IMR-90 (cell line): ENCODE data around the gene ARSA. TPM values are rescaled to one million over a fixed set of nuclear protein-coding genes. Genes with fewer than 3 reads are reported as not detected.

Experiments
- ATAC-seq: fragments of 200-7000 bp; cut with Tn5 transposase; 2 replicates; pipeline ENCODE4 v1.9.1; 2020; ENCODE audit warnings: low read depth, mild to moderate bottlenecking, moderate library complexity
- BruUV-seq: library from RNA; stranded (reverse); fragments of 400-500 nt; replicated peaks from 2 replicates; lab custom pipeline; 2021; lab: Mats Ljungman, UMichigan
- CTCF ChIA-PET: fragments of 300-600 bp; formaldehyde crosslinking; extraction: SDS; loops from one replicate; lab custom pipeline; 2021; ENCODE audit warnings: antibody characterized with exemption; lab: Yijun Ruan, JAX
- POLR2A ChIA-PET: fragments of 300-600 bp; sonication (Branson Sonifier 250); formaldehyde crosslinking; loops from one replicate; lab custom pipeline; 2022; ENCODE audit warnings: antibody characterized with exemption; ENCODE audit not compliant: unreplicated experiment; lab: Charles Lee
- DNase-seq: peaks from one replicate; pipeline ENCODE4 v3.0.0; 2013
- H2AFZ ChIP-seq: replicated peaks from 2 replicates; pipeline ENCODE3; 2013; ENCODE audit warnings: low read length, mild to moderate bottlenecking; ENCODE audit not compliant: poor library complexity
- H2AK5ac ChIP-seq: 2 replicates; pipeline ENCODE4 v1.6.1; 2013; ENCODE audit warnings: low read depth, low read length, inconsistent platforms
- H2AK9ac ChIP-seq: replicated peaks from 2 replicates; pipeline ENCODE3; 2013; ENCODE audit warnings: mild to moderate bottlenecking, low read depth, low read length, moderate library complexity; ENCODE audit not compliant: poor library complexity
- H2BK120ac ChIP-seq: 2 replicates; pipeline ENCODE4 v1.6.1; 2013; ENCODE audit warnings: low read depth, low read length, inconsistent platforms
- H2BK15ac ChIP-seq: 3 replicates; pipeline ENCODE4 v1.6.1; 2013; ENCODE audit warnings: low read depth, low read length, inconsistent platforms
- H2BK20ac ChIP-seq: 2 replicates; pipeline ENCODE4 v1.6.1; 2013; ENCODE audit warnings: low read depth, mild to moderate bottlenecking, inconsistent platforms, low read length, moderate library complexity
- H2BK5ac ChIP-seq: 2 replicates; pipeline ENCODE4 v1.6.1; 2013; ENCODE audit warnings: mild to moderate bottlenecking, low read depth, low read length, inconsistent platforms; ENCODE audit not compliant: poor library complexity, severe bottlenecking
- H3K14ac ChIP-seq: replicated peaks from 2 replicates; pipeline ENCODE4 v1.6.1; 2013; ENCODE audit warnings: low read depth, low read length, inconsistent platforms
- H3K18ac ChIP-seq: 2 replicates; pipeline ENCODE4 v1.6.1; 2013; ENCODE audit warnings: low read depth, low read length, control low read depth
- H3K23ac ChIP-seq: 2 replicates; pipeline ENCODE4 v1.6.1; 2013; ENCODE audit warnings: low read depth, low read length, inconsistent platforms
- H3K27ac ChIP-seq: 2 replicates; pipeline ENCODE4 v1.5.1; 2013; ENCODE audit warnings: mild to moderate bottlenecking, control low read depth, low read length; ENCODE audit not compliant: insufficient read depth
- H3K27me3 ChIP-seq: 2 replicates; pipeline ENCODE4 v1.6.1; 2013; ENCODE audit warnings: low read length; ENCODE audit not compliant: control insufficient read depth, insufficient read depth
- H3K36me3 ChIP-seq: 2 replicates; pipeline ENCODE4 v1.6.1; 2013; ENCODE audit warnings: low read length, mixed read lengths; ENCODE audit not compliant: control insufficient read depth, insufficient read depth
- H3K4ac ChIP-seq: 2 replicates; pipeline ENCODE4 v1.6.1; 2013; ENCODE audit warnings: low read depth, low read length, inconsistent platforms
- H3K4me1 ChIP-seq: 2 replicates; pipeline ENCODE4 v1.6.1; 2013; ENCODE audit warnings: low read length, mixed read lengths; ENCODE audit not compliant: control insufficient read depth, insufficient read depth
- H3K4me2 ChIP-seq: 2 replicates; pipeline ENCODE4 v1.6.1; 2013; ENCODE audit warnings: low read depth, mild to moderate bottlenecking, control low read depth, low read length, moderate library complexity
- H3K4me3 ChIP-seq: 2 replicates; pipeline ENCODE4 v1.5.1; 2013; ENCODE audit warnings: low read depth, mild to moderate bottlenecking, control low read depth, low read length, moderate library complexity; ENCODE audit not compliant: insufficient read depth
- H3K56ac ChIP-seq: 2 replicates; pipeline ENCODE4 v1.6.1; 2013; ENCODE audit warnings: low read length, inconsistent platforms; ENCODE audit not compliant: insufficient read depth; ENCODE audit errors: extremely low read depth
- H3K79me1 ChIP-seq, 2 experiments: 2 replicates each; pipeline ENCODE4 v1.6.1; 2013; ENCODE audit warnings: low read length in 2 of 2, inconsistent platforms in 1 of 2, low read depth in 1 of 2
- H3K9ac ChIP-seq: 2 replicates; pipeline ENCODE4 v1.6.1; 2013; ENCODE audit warnings: low read depth, low read length, control low read depth
- H3K9me1 ChIP-seq: 2 replicates; pipeline ENCODE4 v1.6.1; 2013; ENCODE audit warnings: low read length, inconsistent platforms; ENCODE audit not compliant: insufficient read depth
- H3K9me3 ChIP-seq: 2 replicates; pipeline ENCODE4 v1.6.1; 2013; ENCODE audit warnings: low read length; ENCODE audit not compliant: control insufficient read depth, insufficient read depth
- H4K20me1 ChIP-seq: 2 replicates; pipeline ENCODE4 v1.6.1; 2013; ENCODE audit warnings: low read length, inconsistent platforms; ENCODE audit not compliant: insufficient read depth
- H4K5ac ChIP-seq: 2 replicates; pipeline ENCODE4 v1.6.1; 2013; ENCODE audit warnings: mild to moderate bottlenecking, low read depth, low read length, control low read depth
- H4K8ac ChIP-seq, 2 experiments: 2 replicates each; pipeline ENCODE4 v1.6.1; 2013; ENCODE audit warnings: low read depth in 2 of 2, low read length in 2 of 2, control low read depth in 1 of 2, inconsistent platforms in 1 of 2
- H4K91ac ChIP-seq: 2 replicates; pipeline ENCODE4 v1.6.1; 2013; ENCODE audit warnings: low read depth, low read length, inconsistent platforms; ENCODE audit not compliant: insufficient read depth
- BHLHE40 ChIP-seq: fragments of 150-350 bp; IDR thresholded peaks from 2 replicates; pipeline ENCODE4 v1.6.1; 2016; ENCODE audit warnings: mild to moderate bottlenecking, low read depth, low read length
- CEBPB ChIP-seq: IDR thresholded peaks from 2 replicates; pipeline ENCODE4 v1.6.1; 2012; ENCODE audit warnings: low read depth, low read length, improper control_type of control experiment
- CHD1 ChIP-seq: IDR thresholded peaks from 2 replicates; pipeline ENCODE4 v1.6.1; 2012; ENCODE audit warnings: low read depth, low read length, improper control_type of control experiment
- MAFK ChIP-seq: IDR thresholded peaks from 2 replicates; pipeline ENCODE4 v1.6.1; 2012; ENCODE audit warnings: low read depth, low read length, improper control_type of control experiment
- MAZ ChIP-seq: IDR thresholded peaks from 2 replicates; pipeline ENCODE4 v1.6.1; 2012; ENCODE audit warnings: low read depth, mild to moderate bottlenecking, low read length, improper control_type of control experiment, moderate library complexity, borderline replicate concordance
- MXI1 ChIP-seq: IDR thresholded peaks from 2 replicates; pipeline ENCODE4 v1.6.1; 2012; ENCODE audit warnings: low read depth, mild to moderate bottlenecking, low read length, moderate library complexity, borderline replicate concordance
- NFE2L2 ChIP-seq: fragments of 150-350 bp; IDR thresholded peaks from 2 replicates; pipeline ENCODE4 v1.6.1; 2016; ENCODE audit warnings: low read depth, mild to moderate bottlenecking, low read length
- POLR2A ChIP-seq: IDR thresholded peaks from 2 replicates; pipeline ENCODE4 v1.6.1; 2012; ENCODE audit warnings: mild to moderate bottlenecking, low read depth, low read length
- RAD21 ChIP-seq: IDR thresholded peaks from 2 replicates; pipeline ENCODE4 v1.6.1; 2012; ENCODE audit warnings: low read length, improper control_type of control experiment
- RCOR1 ChIP-seq: IDR thresholded peaks from 2 replicates; pipeline ENCODE4 v1.6.1; 2012; ENCODE audit warnings: mild to moderate bottlenecking, low read length, improper control_type of control experiment; ENCODE audit not compliant: insufficient replicate concordance
- RFX5 ChIP-seq: IDR thresholded peaks from 2 replicates; pipeline ENCODE4 v1.8.0; 2012; ENCODE audit warnings: low read depth, mild to moderate bottlenecking, low read length, moderate library complexity
- WGBS, 2 experiments: methylation state at CpG; one replicate each; pipeline versions ENCODE4 v1.1.5 to v1.1.7; 2013; ENCODE audit warnings: missing lambda C conversion rate in 2 of 2; ENCODE audit not compliant: insufficient read length in 1 of 2; ENCODE audit errors: extremely low coverage in 2 of 2; 5-methylcytosine and 5-hydroxymethylcytosine counted together
- dilution Hi-C: fragments of 300-500 bp; cut with HindIII; formaldehyde crosslinking; loops from one replicate; pipeline ENCODE4 v1.14.3; 2018; ENCODE audit warnings: low sequenced_read_pairs; ENCODE audit not compliant: unreplicated experiment
- in situ Hi-C: fragments of 300-500 bp; cut with MboI; formaldehyde crosslinking; loops from 3 replicates; pipeline ENCODE4 v1.14.3; 2019; ENCODE audit warnings: low sequenced_read_pairs, inconsistent platforms, mixed read lengths
- intact Hi-C: fragments of 100-400 bp; cut with micrococcal nuclease; formaldehyde crosslinking; loops from 2 replicates; pipeline ENCODE4 v1.10.0; 2022
- polyA plus RNA-seq, 3 experiments: library from polyadenylated mRNA; depleted of rRNA; stranded (reverse); fragments of >200 nt; gene quantifications; 2 replicates each; pipeline ENCODE4 v1.2.3, GENCODE V29; 2012; ENCODE audit warnings: low replicate concordance in 1 of 3
- total RNA-seq: library from RNA; depleted of rRNA; stranded (reverse); fragments of >200 nt; gene quantifications from 2 replicates; pipeline ENCODE4 v1.2.3, GENCODE V29; 2012
- TF ChIP-seq, protein P1 (sequence below): conservative IDR thresholded peaks from 2 replicates; pipeline ENCODE4 v1.5.1; 2012; ENCODE audit warnings: mild to moderate bottlenecking, low read depth, low read length, improper control_type of control experiment

Gene ARSA
- total and polyA plus RNA-seq, 2 of the 4 experiments (the other 2 are of a cell fraction): 3.4 to 24.2 TPM

DNA sequence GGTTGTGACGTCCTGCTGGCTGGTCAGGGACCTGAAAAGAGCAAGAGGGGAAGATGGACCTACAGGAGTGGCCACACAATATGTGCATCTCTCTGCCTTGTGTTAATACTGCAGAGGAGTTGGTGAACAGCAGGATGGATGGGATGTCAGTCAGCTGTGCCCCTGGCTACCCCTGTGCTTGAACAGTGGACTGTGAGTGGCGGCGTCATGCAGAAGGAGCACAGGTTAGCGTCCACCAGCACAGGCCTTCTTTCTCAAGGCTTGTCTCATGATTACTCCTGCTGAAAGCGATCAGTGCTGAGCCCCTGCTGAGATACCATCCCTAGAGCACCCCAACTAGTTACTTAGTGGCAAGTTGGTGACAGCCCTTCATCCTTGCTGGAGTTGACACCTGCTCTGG lies 41.5 kb downstream of the ARSA start:
- Histone ChIP-seq H3K9ac (no peak overlapping the region), H2AK5ac (no peak overlapping the region), H3K9me3 (0 out of 2 replicates have a peak, but pooled peaks cover 2% of the 10 kb centered on the region), H3K27ac (no peak overlapping the region), H3K27me3 (peaks cover 2% of the 10 kb centered on the region; the same call in 1 of the 2 replicates), H3K18ac (no peak overlapping the region), H3K23ac (no peak overlapping the region), H3K56ac (no peak overlapping the region), H2AK9ac (no peak overlapping the region), H4K91ac (no peak overlapping the region), H2AFZ (no peak overlapping the region), H3K4me2 (no peak overlapping the region), H4K5ac (no peak overlapping the region), H4K8ac (no peak overlapping the region), H3K79me1 (peaks cover 14 to 19% of the 10 kb centered on the region in 2 experiments), H4K20me1 (no peaks in the 10 kb centered on the region; the same call in 1 of the 2 replicates), H3K4me1 (peaks cover 4% of the 10 kb centered on the region; the same call in 1 of the 2 replicates), H3K4me3 (no peak overlapping the region), H2BK20ac (no peak overlapping the region), H3K36me3 (no peaks in the 10 kb centered on the region; the same call in 1 of the 2 replicates), H3K9me1 (peaks cover 6% of the 10 kb centered on the region; the same call in 1 of the 2 replicates), H2BK120ac (no peak overlapping the region), H3K14ac (no peak overlapping the region), H2BK5ac (no peak overlapping the region), H2BK15ac (no peak overlapping the region), H3K4ac (no peak overlapping the region)
- intact Hi-C loops: no loop called here
- no TSS peak for BruUV-seq
- ChIA-PET CTCF (interaction anchor here (0.6 kb wide), 1 partner anchor 203 kb away, joined by 5 read pairs; no protein-coding TSS in a partner anchor), POLR2A (no interaction called here)
- WGBS, 2 experiments: 89% methylated on average over 3 of the region's 5 CpGs; no CpG with 5 or more reads in 1 of the 2 experiments
- DNase-seq (no peak), ATAC-seq (no peak)
- in situ Hi-C loops: no loop called here
- TF ChIP-seq MAZ (no peak), MXI1 (no peak), POLR2A (no peak), BHLHE40 (no peak), RAD21 (no peak), NFE2L2 (no peak), CHD1 (no peak), MAFK (no peak), CEBPB (no peak), RFX5 (no peak), RCOR1 (no peak)
- TF ChIP-seq, protein P1, sequence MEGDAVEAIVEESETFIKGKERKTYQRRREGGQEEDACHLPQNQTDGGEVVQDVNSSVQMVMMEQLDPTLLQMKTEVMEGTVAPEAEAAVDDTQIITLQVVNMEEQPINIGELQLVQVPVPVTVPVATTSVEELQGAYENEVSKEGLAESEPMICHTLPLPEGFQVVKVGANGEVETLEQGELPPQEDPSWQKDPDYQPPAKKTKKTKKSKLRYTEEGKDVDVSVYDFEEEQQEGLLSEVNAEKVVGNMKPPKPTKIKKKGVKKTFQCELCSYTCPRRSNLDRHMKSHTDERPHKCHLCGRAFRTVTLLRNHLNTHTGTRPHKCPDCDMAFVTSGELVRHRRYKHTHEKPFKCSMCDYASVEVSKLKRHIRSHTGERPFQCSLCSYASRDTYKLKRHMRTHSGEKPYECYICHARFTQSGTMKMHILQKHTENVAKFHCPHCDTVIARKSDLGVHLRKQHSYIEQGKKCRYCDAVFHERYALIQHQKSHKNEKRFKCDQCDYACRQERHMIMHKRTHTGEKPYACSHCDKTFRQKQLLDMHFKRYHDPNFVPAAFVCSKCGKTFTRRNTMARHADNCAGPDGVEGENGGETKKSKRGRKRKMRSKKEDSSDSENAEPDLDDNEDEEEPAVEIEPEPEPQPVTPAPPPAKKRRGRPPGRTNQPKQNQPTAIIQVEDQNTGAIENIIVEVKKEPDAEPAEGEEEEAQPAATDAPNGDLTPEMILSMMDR: no peak
- dilution Hi-C loops: no loop called here
